Lung (tissue), 16 donors: ENCODE results near the gene CCNJ. TPM values are rescaled to one million over a fixed set of nuclear protein-coding genes. Genes with fewer than 3 reads are reported as not detected.
"Not testable (repeated sequence)": the region's sequence is repeated elsewhere in the genome, so short reads cannot be mapped to it uniquely, and the experiment has no call there.

ENCODE experiments used
- ATAC-seq: fragments of 200-7000 bp; cut with Tn5 transposase; one replicate; pipeline ENCODE4 v1.9.1; 2020; ENCODE audit warnings: moderate number of reproducible peaks; ENCODE audit not compliant: insufficient read depth, low FRiP score
- DNase-seq, 3 donors: peaks; one replicate each; pipeline ENCODE4 v3.0.0-alpha.2; 2013 to 2017
- H3K27ac ChIP-seq, 2 donors: one replicate each; pipeline ENCODE4 v1.5.1; 2013; ENCODE audit warnings: mild to moderate bottlenecking in 2 of 2, moderate library complexity in 2 of 2, control low read depth in 1 of 2, inconsistent platforms in 1 of 2, low read depth in 1 of 2, low read length in 1 of 2
- H3K27me3 ChIP-seq, 3 donors: one replicate each; pipeline ENCODE4 v1.5.1; 2013; ENCODE audit warnings: low read length in 2 of 3; ENCODE audit not compliant: control insufficient read depth in 3 of 3, insufficient read depth in 3 of 3
- H3K36me3 ChIP-seq, 4 donors: one replicate each; pipeline ENCODE4 v1.5.1; 2013; ENCODE audit warnings: low read length in 4 of 4, mild to moderate bottlenecking in 1 of 4, moderate library complexity in 1 of 4; ENCODE audit not compliant: control insufficient read depth in 4 of 4, insufficient read depth in 4 of 4
- H3K4me1 ChIP-seq, 5 donors: one replicate each; pipeline ENCODE4 v1.5.1; 2013; ENCODE audit warnings: low read length in 5 of 5, mild to moderate bottlenecking in 2 of 5, moderate library complexity in 1 of 5; ENCODE audit not compliant: control insufficient read depth in 5 of 5, insufficient read depth in 5 of 5
- H3K4me3 ChIP-seq: one replicate; pipeline ENCODE4 v1.5.1; 2013; ENCODE audit warnings: mild to moderate bottlenecking, control low read depth, moderate library complexity
- H3K9ac ChIP-seq, 2 donors: one replicate each; pipeline ENCODE4 v1.5.1; 2013; ENCODE audit warnings: low read length in 2 of 2, control low read depth in 1 of 2; ENCODE audit not compliant: insufficient read depth in 1 of 2
- H3K9me3 ChIP-seq, 4 donors: one replicate each; pipeline ENCODE4 v1.5.1; 2013; ENCODE audit warnings: low read length in 3 of 4, mild to moderate bottlenecking in 1 of 4, moderate library complexity in 1 of 4; ENCODE audit not compliant: control insufficient read depth in 4 of 4, insufficient read depth in 3 of 4
- WGBS, 2 donors: extraction: QIAGEN DNeasy Blood & Tissue Kit; methylation state at CpG; one replicate each; pipeline ENCODE4 v1.1.7; 2013; 5-methylcytosine and 5-hydroxymethylcytosine counted together
- long read RNA-seq, 5 donors: transcript quantifications; one replicate each; lab custom pipeline, GENCODE V29; 2026
- polyA plus RNA-seq, 2 donors: library from polyadenylated mRNA; stranded (reverse); fragments of 200-250 nt; gene quantifications; one replicate each; pipeline ENCODE4 v1.2.1, GENCODE V29; 2013
- total RNA-seq, 2 donors: library from RNA; depleted of rRNA in 1 of 2; stranded (reverse); fragments of >200 nt in 1 of 2; gene quantifications; one replicate each; pipeline ENCODE4 v1.2.1, GENCODE V29; 2014 to 2021
- TF ChIP-seq, protein P1 (sequence below): IDR thresholded peaks from 2 replicates; pipeline ENCODE4 v1.5.1; 2012; ENCODE audit warnings: mild to moderate bottlenecking; ENCODE audit errors: control extremely low read depth, extremely low read depth
- donor health status: control.
- donor health status: control.
- donor health status: Bipolar disorder and iron deficiency.
- donor health status: healthy.
- donor health status: DM: yes; HTN: yes; CAD: no.

CCNJ gene, protein sequence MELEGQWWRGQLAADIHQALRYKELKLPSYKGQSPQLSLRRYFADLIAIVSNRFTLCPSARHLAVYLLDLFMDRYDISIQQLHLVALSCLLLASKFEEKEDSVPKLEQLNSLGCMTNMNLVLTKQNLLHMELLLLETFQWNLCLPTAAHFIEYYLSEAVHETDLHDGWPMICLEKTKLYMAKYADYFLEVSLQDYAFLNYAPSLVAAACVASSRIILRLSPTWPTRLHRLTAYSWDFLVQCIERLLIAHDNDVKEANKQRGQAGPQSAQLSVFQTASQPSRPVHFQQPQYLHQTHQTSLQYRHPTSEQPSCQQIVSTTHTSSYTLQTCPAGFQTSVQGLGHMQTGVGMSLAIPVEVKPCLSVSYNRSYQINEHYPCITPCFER
- 1 to 10 TPM; 6.7 to 9.0 TPM for total RNA-seq
- polyA plus RNA-seq = 1 to 10 TPM; 2.4 to 5.0 TPM
- long read RNA-seq, donor 1, partial matches to known transcripts = 0 of 3 reads
- long read RNA-seq, donor 1, other reads (novel, unspliced or antisense) = 0 of 3 reads
- long read RNA-seq, donor 2, full-length matches to known transcripts = 5 of 5 reads
- long read RNA-seq, donor 2, partial matches to known transcripts = 0 of 5 reads
- long read RNA-seq, donor 2, other reads (novel, unspliced or antisense) = 0 of 5 reads
- long read RNA-seq, donor 3, partial matches to known transcripts = 0 of 4 reads
- long read RNA-seq, donor 3, other reads (novel, unspliced or antisense) = 0 of 4 reads
- long read RNA-seq, donor 4, partial matches to known transcripts = 0 of 2 reads
- long read RNA-seq, donor 4, other reads (novel, unspliced or antisense) = 0 of 2 reads
- long read RNA-seq, donor 5, partial matches to known transcripts = 0 of 6 reads
- long read RNA-seq, donor 5, other reads (novel, unspliced or antisense) = 0 of 6 reads

DNA sequence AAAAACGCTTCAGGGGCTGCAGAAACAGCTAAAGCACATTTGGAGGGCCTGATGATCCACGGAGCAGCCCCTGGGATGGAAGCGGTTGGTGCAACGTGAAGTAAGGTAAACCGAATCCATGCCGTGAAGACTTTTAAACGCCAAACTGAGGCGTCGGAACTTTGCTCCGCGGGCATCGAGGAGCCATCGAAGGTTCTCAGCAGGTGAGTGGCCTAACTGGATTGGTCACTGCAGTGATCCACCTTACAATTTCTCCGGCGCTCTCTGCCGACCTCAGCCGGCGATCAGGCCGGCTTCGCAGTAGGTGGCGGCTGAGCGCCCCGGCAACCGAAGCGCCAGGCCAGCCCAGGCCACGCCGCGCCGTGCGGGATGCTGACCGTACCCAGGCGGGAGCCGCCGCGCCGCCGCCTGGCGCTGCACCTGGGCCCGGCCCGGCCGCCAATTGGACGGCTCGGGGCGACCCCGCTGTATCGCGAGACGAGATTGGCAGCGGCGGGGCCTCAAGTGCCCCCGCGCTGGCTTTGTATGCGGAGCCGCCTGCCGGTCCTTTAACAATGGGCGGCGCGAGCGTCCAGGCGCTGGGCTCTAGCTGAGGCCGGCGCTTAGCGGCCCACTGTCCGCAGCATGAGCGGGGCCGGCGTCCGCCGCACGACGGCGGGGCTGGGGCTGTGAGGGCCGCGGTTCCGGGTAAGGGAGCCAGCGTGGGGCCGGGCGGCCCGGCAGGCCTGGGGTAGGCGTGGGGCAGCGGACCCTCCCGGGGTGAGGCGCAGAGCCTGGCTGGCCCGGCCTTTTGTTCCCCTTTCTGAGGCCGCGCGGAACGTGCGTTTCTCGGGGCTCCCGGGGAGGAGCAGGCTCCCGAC, at the start of gene CCNJ:
Gene CCNJ (plus strand): TSS at position 551 of the 860 bp plus-strand sequence. CDS start 811 bp downstream, outside the sequence.
- ATAC-seq = peak; percentile 96
- peak within 1 kb of the TSS; percentile 79 to 87 for H3K9ac ChIP-seq
- no peaks in the 10 kb centered on the region for H3K27me3 ChIP-seq

GRCh38 chr10:95994376-95994775, 49.0 kb upstream of the CCNJ start:
- DNase-seq, H3K36me3 ChIP-seq, H3K4me1 ChIP-seq, H3K27ac ChIP-seq, ATAC-seq, H3K9me3 ChIP-seq, H3K4me3 ChIP-seq, H3K27me3 ChIP-seq, H3K9ac ChIP-seq: not testable (repeated sequence)
- 90 to 92% methylated on average over 11 of the region's 11 CpGs for WGBS, 2 donors

More for the DNA sequence above, at the start of gene CCNJ:
- Histone ChIP-seq H3K4me1 (peaks cover 0 to 21% (median 5%) of the 10 kb centered on the region in 5 donors), H3K27ac (peak within 1 kb of the TSS; percentile 91 to 93), H3K36me3 (peaks cover 0 to 4% (median 0%) of the 10 kb centered on the region in 4 donors), H3K4me3 (peak within 1 kb of the TSS; percentile 78), H3K9me3 (no peaks in the 10 kb centered on the region)
- DNase-seq = peak; percentile 90 to 93 (median 91)
- 2 to 3% methylated on average over 82 to 92 of the region's 92 CpGs for WGBS, 2 donors
- TF ChIP-seq, protein P1, sequence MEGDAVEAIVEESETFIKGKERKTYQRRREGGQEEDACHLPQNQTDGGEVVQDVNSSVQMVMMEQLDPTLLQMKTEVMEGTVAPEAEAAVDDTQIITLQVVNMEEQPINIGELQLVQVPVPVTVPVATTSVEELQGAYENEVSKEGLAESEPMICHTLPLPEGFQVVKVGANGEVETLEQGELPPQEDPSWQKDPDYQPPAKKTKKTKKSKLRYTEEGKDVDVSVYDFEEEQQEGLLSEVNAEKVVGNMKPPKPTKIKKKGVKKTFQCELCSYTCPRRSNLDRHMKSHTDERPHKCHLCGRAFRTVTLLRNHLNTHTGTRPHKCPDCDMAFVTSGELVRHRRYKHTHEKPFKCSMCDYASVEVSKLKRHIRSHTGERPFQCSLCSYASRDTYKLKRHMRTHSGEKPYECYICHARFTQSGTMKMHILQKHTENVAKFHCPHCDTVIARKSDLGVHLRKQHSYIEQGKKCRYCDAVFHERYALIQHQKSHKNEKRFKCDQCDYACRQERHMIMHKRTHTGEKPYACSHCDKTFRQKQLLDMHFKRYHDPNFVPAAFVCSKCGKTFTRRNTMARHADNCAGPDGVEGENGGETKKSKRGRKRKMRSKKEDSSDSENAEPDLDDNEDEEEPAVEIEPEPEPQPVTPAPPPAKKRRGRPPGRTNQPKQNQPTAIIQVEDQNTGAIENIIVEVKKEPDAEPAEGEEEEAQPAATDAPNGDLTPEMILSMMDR = no peak

DNA sequence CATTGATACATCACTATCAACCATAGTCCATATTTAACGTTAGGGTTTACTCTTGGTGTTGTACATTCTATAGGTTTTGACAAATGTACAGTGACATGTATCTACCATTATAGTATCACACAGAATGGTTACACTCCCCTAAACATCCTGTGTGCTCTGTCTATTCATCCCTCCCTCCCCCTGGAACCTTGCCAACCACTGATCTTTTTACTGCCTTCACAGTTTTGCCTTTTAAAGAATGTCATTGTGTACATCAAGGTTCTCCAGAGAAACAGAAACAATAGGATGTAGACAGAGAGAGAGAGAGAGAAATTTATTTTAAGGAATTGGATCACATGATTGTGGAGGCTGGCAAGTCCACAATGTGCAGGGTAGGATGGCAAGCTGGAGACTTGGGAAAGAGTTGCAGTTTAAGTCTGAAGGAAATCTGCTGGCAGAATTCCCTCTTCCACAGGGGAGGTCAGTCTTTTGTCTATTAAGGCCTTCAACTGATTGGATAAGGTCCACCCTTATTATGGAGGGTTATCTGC, 45.1 kb upstream of the CCNJ start:
- 63 to 73% methylated on average over 1 of the region's 1 CpG for WGBS, 2 donors
- Histone ChIP-seq H3K27me3 (no peaks in the 10 kb centered on the region), H3K27ac (no peak overlapping the region), H3K9me3 (no peaks in the 10 kb centered on the region), H3K4me3 (no peak overlapping the region), H3K4me1 (no peaks in the 10 kb centered on the region), H3K9ac (no peak overlapping the region), H3K36me3 (no peaks in the 10 kb centered on the region)
- peak in 1 of 3 donors; percentile 8 for DNase-seq
- no peak for ATAC-seq
- TF ChIP-seq, protein P1 = no peak
